Gastroesophageal sphincter (tissue), 3 donors: ENCODE results near the gene RFT1.

ENCODE experiments used
- EP300 ChIP-seq: sonication (generic); formaldehyde crosslinking; IDR thresholded peaks from one replicate; pipeline ENCODE4 v1.6.1; 2017; ENCODE audit warnings: antibody characterized with exemption, mild to moderate bottlenecking
- TF ChIP-seq, protein P1 (sequence below), 4 experiments: fragments of 200-600 bp in 2 of 4; fragments of 450-650 bp in 2 of 4; sonication (generic) in 1 of 4; IDR thresholded peaks; one replicate each; pipeline ENCODE4 v1.5.1; 2017 to 2019; ENCODE audit warnings: antibody characterized with exemption in 4 of 4, mild to moderate bottlenecking in 2 of 4, moderate library complexity in 2 of 4

DNA sequence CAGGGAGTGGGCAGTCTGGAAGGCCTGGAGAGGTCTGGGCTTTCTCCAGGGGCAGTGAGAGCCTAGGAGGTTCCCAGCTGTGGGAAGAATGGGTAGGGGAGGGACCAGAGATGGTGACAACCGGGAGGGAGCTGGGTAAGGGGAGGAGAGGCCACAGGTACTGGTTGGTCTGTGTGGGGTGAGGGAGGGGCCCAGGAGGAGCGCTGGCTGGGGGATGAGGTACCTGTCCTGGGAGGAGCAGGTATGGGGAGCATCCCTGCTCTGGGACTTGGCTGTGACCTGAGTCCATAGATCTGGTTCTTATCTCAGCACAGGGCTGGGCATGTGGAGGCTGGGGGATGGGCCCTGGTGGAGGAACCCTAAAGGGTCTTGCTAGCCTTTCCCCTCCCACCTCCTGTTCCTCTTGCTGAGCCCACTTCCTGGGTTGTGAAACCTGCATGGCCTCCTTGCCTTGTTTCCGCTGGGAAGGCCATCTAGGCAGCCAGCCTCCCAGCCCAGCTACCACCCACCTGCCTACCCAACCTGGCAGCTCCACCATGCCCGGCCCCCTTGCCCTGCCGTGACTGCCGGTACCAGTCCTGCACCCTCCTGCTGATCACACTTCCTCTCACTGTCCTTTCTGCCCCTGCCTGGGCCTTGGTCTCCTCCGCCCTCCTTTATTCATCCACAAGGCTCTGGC lies 41.7 kb upstream of the RFT1 start:
- no peak for TF ChIP-seq EP300
- TF ChIP-seq, protein P1, sequence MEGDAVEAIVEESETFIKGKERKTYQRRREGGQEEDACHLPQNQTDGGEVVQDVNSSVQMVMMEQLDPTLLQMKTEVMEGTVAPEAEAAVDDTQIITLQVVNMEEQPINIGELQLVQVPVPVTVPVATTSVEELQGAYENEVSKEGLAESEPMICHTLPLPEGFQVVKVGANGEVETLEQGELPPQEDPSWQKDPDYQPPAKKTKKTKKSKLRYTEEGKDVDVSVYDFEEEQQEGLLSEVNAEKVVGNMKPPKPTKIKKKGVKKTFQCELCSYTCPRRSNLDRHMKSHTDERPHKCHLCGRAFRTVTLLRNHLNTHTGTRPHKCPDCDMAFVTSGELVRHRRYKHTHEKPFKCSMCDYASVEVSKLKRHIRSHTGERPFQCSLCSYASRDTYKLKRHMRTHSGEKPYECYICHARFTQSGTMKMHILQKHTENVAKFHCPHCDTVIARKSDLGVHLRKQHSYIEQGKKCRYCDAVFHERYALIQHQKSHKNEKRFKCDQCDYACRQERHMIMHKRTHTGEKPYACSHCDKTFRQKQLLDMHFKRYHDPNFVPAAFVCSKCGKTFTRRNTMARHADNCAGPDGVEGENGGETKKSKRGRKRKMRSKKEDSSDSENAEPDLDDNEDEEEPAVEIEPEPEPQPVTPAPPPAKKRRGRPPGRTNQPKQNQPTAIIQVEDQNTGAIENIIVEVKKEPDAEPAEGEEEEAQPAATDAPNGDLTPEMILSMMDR (IDR thresholded peaks at IDR 0.05), result no peak
